ENCODE measurements around the gene SGCD. TPM values are rescaled to one million over a fixed set of nuclear protein-coding genes. Genes with fewer than 3 reads are reported as not detected.
A peak's percentile ranks its signal among the peaks of the same experiment; 100 is the strongest.

The SGCD gene
- total and polyA plus RNA-seq, 10 donors: 0.26 to 5.3 (median 1.3) TPM

DNA sequence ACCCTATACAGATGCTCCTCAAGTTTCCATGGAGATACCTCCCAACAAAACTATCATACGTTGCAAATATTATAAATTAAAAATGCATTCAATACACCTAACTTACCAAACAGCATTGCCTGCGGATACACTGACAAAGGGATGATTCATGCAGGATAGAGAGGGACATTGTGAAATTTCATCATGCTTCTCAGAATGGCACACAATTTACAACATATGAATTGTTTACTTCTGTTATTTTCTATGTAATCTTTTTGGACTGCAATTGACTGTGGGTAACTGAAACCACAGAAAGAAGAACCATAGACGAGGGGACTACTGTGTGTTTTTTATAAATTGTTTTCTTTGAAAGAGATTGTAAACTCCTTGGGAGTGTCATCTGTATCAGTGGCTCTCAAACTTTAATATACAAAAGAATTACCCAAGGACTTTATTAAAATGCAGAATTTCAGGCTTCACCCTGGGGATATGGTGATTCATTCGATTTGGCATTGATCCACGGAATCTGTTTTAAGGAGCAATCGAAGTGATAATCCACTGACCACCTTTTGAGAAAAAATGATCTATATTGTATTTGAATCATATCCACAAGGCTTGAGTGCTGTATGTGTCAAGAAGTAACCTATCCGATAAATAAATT, 146.4 kb downstream of the SGCD start:
- 60 to 68% (median 65%) methylated on average over 7 of the region's 7 CpGs for whole genome bisulfite sequencing, 5 donors
- peaks cover 0 to 3% (median 0%) of the 10 kb centered on the region in 6 donors for H3K4me1 ChIP-seq
- H3K27ac ChIP-seq: peak overlapping the region in 2 of 8 donors; percentile 4 to 45
- H3K27me3 ChIP-seq (replicated peaks in 1 of 7): no peaks in the 10 kb centered on the region
- no peak for DNase-seq
- intact Hi-C loops (cut with DNase I; ENCODE audit: low total_unique reads): no loop called here
- no peak overlapping the region for H3K4me3 ChIP-seq
- no peaks in the 10 kb centered on the region for H3K9me3 ChIP-seq
- H3K36me3 ChIP-seq: no peaks in the 10 kb centered on the region
- TF ChIP-seq, protein P1, sequence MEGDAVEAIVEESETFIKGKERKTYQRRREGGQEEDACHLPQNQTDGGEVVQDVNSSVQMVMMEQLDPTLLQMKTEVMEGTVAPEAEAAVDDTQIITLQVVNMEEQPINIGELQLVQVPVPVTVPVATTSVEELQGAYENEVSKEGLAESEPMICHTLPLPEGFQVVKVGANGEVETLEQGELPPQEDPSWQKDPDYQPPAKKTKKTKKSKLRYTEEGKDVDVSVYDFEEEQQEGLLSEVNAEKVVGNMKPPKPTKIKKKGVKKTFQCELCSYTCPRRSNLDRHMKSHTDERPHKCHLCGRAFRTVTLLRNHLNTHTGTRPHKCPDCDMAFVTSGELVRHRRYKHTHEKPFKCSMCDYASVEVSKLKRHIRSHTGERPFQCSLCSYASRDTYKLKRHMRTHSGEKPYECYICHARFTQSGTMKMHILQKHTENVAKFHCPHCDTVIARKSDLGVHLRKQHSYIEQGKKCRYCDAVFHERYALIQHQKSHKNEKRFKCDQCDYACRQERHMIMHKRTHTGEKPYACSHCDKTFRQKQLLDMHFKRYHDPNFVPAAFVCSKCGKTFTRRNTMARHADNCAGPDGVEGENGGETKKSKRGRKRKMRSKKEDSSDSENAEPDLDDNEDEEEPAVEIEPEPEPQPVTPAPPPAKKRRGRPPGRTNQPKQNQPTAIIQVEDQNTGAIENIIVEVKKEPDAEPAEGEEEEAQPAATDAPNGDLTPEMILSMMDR (IDR thresholded peaks at IDR 0.05 in 8 of 11, conservative IDR thresholded peaks at IDR 0.05 in 3 of 11): no peak
- TF ChIP-seq POLR2A (IDR thresholded peaks at IDR 0.05) (no peak), POLR2AphosphoS5 (IDR thresholded peaks at IDR 0.05) (no peak)

DNA sequence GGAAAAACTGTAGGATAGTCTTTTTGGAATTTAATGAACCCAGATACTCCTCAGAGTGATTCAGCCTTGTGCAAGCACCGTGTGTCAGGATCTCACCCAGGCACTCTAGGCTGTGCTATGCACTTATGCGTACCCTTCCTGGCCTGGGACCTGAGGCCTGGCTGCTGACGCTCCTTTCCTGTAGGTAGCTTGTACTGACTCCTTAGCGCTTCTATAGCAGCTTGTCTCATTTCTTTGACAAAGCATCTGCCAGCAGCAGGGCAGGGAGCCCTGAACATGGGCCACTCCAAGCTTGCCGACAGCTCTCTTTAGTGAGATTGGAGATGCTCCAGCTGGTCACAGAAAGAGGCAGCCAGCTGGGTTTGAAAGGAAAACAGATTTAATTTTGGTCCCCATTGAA, 147.3 kb downstream of the SGCD start:
- no peaks in the 10 kb centered on the region for H3K27me3 ChIP-seq (replicated peaks in 1 of 7)
- DNase-seq: no peak
- no peak overlapping the region for H3K4me3 ChIP-seq
- WGBS, 5 donors: 61 to 81% (median 71%) methylated on average over 5 of the region's 5 CpGs
- intact Hi-C loops (cut with DNase I; ENCODE audit: low total_unique reads): no loop called here
- peak overlapping the region in 1 of 8 donors; percentile 4 for H3K27ac ChIP-seq
- H3K9me3 ChIP-seq: no peaks in the 10 kb centered on the region
- peaks cover 0 to 3% (median 0%) of the 10 kb centered on the region in 6 donors for H3K4me1 ChIP-seq
- H3K36me3 ChIP-seq: no peaks in the 10 kb centered on the region
- TF ChIP-seq POLR2AphosphoS5 (IDR thresholded peaks at IDR 0.05) (peak in 1 of 3 donors; percentile 32), POLR2A (IDR thresholded peaks at IDR 0.05) (no peak)

DNA sequence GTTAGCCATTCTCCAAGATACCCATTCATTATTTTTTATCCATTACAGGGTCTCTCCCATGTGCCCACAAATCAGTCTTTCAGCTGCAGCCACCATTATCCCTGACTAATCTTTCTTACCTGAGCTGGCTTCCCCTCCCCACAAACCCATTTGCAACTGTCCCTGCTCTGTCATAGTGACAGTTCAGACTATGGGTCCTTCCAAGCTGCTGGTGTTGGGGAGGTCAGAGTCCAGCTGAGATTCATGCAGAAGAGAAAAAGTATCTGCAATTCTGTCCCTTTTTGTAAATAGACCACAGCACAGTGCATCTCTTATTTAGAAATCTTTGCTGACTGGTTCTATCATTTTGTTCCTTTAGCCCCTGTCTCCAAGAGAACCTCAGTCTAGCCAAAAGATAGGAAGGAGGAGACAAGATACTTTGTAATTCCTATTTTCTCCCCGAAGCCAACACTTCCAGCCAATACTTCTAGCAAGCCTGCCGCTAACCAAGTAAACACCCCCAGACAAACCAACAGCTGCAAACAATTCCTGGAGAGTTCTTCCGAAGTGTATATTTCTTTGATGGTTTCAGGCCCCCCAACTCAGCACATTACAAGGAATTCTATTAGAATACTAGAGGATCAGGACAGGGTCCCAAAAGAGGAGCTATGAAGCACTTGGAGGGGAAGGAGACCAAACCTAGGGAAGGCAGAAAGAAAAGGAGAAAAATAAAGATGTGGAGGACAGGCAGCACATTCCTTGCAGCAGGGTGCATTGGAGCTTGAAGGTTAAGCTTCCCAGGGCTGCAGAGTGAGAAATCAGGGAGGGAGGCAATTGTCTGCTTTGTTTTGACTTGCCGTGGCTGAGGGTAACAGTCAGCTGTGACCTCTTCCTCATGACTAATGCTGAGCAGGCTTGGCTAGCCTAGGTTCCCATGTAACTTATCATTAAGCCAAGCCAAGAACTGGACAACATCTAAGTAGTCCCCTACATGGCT, 148.5 kb downstream of the SGCD start:
- intact Hi-C loops (cut with DNase I; ENCODE audit: low total_unique reads): no loop called here
- Histone ChIP-seq H3K4me3 (no peak overlapping the region), H3K4me1 (peaks cover 0 to 3% (median 0%) of the 10 kb centered on the region in 6 donors)

DNA sequence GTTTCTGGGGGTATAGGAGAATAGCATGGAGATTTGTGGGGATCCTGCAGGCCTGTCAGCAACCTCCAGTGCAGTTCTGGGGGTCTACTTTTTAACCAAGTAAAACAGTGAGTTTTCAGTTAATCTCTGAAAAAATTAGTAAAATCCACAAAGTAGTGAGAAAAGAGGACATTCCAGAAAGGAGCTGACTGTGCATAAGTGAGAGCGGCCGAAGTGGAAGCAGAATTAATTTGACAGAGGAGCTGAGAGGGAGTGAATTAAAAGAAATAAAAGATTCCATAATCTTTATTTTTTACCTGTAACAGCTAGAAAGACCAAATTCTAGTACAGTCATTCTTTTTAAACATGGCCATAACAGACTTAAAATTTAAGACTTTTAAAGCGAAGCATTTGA, 149.2 kb downstream of the SGCD start:
- WGBS, 5 donors: 75 to 83% (median 79%) methylated on average over 3 of the region's 3 CpGs
- TF ChIP-seq POLR2A (IDR thresholded peaks at IDR 0.05): no peak
- TF ChIP-seq, protein P1 (IDR thresholded peaks at IDR 0.05 in 8 of 11, conservative IDR thresholded peaks at IDR 0.05 in 3 of 11): no peak
- TF ChIP-seq POLR2AphosphoS5 (IDR thresholded peaks at IDR 0.05): no peak

More for the DNA sequence above, 148.5 kb downstream of the SGCD start:
- Histone ChIP-seq H3K27ac (no peak overlapping the region), H3K9me3 (no peaks in the 10 kb centered on the region), H3K27me3 (replicated peaks in 1 of 7) (no peaks in the 10 kb centered on the region), H3K36me3 (no peaks in the 10 kb centered on the region)
- WGBS, 5 donors: 46 to 59% (median 53%) methylated on average over 4 of the region's 4 CpGs
- TF ChIP-seq, protein P1 (IDR thresholded peaks at IDR 0.05 in 8 of 11, conservative IDR thresholded peaks at IDR 0.05 in 3 of 11): no peak
- TF ChIP-seq POLR2AphosphoS5 (IDR thresholded peaks at IDR 0.05): no peak
- TF ChIP-seq POLR2A (IDR thresholded peaks at IDR 0.05): no peak
- DNase-seq: no peak

More for the DNA sequence above, 149.2 kb downstream of the SGCD start:
- no peaks in the 10 kb centered on the region for H3K9me3 ChIP-seq
- no peak overlapping the region for H3K4me3 ChIP-seq
- H3K27ac ChIP-seq: no peak overlapping the region
- peaks cover 0 to 3% (median 0%) of the 10 kb centered on the region in 6 donors for H3K4me1 ChIP-seq
- H3K36me3 ChIP-seq: no peaks in the 10 kb centered on the region
- DNase-seq: no peak
- intact Hi-C loops (cut with DNase I; ENCODE audit: low total_unique reads): no loop called here
- H3K27me3 ChIP-seq (replicated peaks in 1 of 7): no peaks in the 10 kb centered on the region

Measured in spleen (tissue), 11 donors.